ENCODE data around the gene SURF4. TPM values are rescaled to one million over a fixed set of nuclear protein-coding genes. Genes with fewer than 3 reads are reported as not detected.

SURF4 gene
- total and polyA plus RNA-seq, 2 of the 13 experiments (the other 11 are each of a cell fraction or from before 2014, with no cell fraction given): 220 to 265 TPM

DNA sequence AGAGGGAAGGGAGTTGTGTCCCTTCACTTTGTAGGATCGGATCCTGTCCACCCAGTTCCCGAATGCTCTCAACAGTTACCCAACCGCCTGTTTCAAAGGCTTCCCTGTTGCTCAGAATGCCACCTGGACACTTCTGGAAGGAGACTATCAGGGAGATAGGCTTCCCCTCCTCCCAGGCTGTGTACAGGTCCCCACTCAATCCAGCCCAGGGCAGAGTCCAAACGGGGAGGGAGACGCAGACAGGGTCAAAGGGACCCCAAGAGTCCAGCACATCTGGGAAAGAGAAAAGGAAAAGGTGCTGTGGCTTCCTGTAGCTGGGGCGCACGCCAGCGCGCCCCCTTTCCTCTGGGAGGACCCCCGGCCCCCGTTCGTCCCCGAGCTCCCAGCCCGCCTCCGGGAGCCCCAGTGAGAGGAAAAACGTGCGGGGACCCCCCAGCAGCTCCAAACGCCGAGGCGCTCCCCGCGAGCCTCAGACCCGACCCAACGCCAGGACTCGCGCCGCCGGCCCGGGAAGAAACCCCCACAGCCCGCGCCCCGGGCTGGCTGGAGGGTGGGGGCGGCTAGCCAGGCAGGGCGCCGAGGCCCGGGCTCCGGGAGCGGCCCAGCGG is 640 bp downstream of the SURF4 start (continued):
- TF ChIP-seq, protein P1, sequence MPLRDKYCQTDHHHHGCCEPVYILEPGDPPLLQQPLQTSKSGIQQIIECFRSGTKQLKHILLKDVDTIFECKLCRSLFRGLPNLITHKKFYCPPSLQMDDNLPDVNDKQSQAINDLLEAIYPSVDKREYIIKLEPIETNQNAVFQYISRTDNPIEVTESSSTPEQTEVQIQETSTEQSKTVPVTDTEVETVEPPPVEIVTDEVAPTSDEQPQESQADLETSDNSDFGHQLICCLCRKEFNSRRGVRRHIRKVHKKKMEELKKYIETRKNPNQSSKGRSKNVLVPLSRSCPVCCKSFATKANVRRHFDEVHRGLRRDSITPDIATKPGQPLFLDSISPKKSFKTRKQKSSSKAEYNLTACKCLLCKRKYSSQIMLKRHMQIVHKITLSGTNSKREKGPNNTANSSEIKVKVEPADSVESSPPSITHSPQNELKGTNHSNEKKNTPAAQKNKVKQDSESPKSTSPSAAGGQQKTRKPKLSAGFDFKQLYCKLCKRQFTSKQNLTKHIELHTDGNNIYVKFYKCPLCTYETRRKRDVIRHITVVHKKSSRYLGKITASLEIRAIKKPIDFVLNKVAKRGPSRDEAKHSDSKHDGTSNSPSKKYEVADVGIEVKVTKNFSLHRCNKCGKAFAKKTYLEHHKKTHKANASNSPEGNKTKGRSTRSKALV (CRISPR knock-in tag; IDR thresholded peaks at IDR 0.05): peak; percentile 64; the same call in 1 of the 2 replicates
- TF ChIP-seq ARNT2 (CRISPR knock-in tag; IDR thresholded peaks at IDR 0.05; ENCODE audit: low read depth) (no peak), FOXA3 (CRISPR knock-in tag; IDR thresholded peaks at IDR 0.05) (no peak), ZNF382 (CRISPR knock-in tag; IDR thresholded peaks at IDR 0.05; ENCODE audit: borderline replicate concordance) (no peak), PCBP1 (IDR thresholded peaks at IDR 0.05; ENCODE audit: borderline replicate concordance, low read depth, low read length) (no peak), ATF7 (IDR thresholded peaks at IDR 0.05) (no peak), ATF7 (CRISPR knock-in tag; IDR thresholded peaks at IDR 0.05) (no peak), KMT2B (CRISPR knock-in tag; IDR thresholded peaks at IDR 0.05) (no peak), ZNF878 (CRISPR knock-in tag; IDR thresholded peaks at IDR 0.05) (no peak), ESRRA (CRISPR knock-in tag; IDR thresholded peaks at IDR 0.05; ENCODE audit: low read depth) (no peak), ZNF841 (CRISPR knock-in tag; IDR thresholded peaks at IDR 0.05; ENCODE audit: borderline replicate concordance) (no peak; the same call in 1 of the 2 replicates), ZSCAN9 (CRISPR knock-in tag; IDR thresholded peaks at IDR 0.05; ENCODE audit: borderline replicate concordance) (no peak), ZNF10 (CRISPR knock-in tag; IDR thresholded peaks at IDR 0.05; ENCODE audit: borderline replicate concordance, low read depth) (no peak), KDM3A (CRISPR knock-in tag; IDR thresholded peaks at IDR 0.05; ENCODE audit: low read depth) (no peak), ZNF326 (CRISPR knock-in tag; IDR thresholded peaks at IDR 0.05; ENCODE audit: borderline replicate concordance) (no peak), MAFG (CRISPR knock-in tag; IDR thresholded peaks at IDR 0.05) (no peak), ZNF761 (CRISPR knock-in tag; conservative IDR thresholded peaks at IDR 0.05) (no peak), MBD4 (IDR thresholded peaks at IDR 0.05; ENCODE audit: borderline replicate concordance, low read length) (no peak)
- TF ChIP-seq, protein P2, sequence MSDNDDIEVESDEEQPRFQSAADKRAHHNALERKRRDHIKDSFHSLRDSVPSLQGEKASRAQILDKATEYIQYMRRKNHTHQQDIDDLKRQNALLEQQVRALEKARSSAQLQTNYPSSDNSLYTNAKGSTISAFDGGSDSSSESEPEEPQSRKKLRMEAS (IDR thresholded peaks at IDR 0.05): peak; percentile 45; the same call in 1 of the 2 replicates
- TF ChIP-seq, protein P3, sequence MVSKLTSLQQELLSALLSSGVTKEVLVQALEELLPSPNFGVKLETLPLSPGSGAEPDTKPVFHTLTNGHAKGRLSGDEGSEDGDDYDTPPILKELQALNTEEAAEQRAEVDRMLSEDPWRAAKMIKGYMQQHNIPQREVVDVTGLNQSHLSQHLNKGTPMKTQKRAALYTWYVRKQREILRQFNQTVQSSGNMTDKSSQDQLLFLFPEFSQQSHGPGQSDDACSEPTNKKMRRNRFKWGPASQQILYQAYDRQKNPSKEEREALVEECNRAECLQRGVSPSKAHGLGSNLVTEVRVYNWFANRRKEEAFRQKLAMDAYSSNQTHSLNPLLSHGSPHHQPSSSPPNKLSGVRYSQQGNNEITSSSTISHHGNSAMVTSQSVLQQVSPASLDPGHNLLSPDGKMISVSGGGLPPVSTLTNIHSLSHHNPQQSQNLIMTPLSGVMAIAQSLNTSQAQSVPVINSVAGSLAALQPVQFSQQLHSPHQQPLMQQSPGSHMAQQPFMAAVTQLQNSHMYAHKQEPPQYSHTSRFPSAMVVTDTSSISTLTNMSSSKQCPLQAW (CRISPR knock-in tag; IDR thresholded peaks at IDR 0.05): no peak
- TF ChIP-seq, protein P4, sequence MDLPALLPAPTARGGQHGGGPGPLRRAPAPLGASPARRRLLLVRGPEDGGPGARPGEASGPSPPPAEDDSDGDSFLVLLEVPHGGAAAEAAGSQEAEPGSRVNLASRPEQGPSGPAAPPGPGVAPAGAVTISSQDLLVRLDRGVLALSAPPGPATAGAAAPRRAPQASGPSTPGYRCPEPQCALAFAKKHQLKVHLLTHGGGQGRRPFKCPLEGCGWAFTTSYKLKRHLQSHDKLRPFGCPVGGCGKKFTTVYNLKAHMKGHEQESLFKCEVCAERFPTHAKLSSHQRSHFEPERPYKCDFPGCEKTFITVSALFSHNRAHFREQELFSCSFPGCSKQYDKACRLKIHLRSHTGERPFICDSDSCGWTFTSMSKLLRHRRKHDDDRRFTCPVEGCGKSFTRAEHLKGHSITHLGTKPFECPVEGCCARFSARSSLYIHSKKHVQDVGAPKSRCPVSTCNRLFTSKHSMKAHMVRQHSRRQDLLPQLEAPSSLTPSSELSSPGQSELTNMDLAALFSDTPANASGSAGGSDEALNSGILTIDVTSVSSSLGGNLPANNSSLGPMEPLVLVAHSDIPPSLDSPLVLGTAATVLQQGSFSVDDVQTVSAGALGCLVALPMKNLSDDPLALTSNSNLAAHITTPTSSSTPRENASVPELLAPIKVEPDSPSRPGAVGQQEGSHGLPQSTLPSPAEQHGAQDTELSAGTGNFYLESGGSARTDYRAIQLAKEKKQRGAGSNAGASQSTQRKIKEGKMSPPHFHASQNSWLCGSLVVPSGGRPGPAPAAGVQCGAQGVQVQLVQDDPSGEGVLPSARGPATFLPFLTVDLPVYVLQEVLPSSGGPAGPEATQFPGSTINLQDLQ (CRISPR knock-in tag; IDR thresholded peaks at IDR 0.05): no peak
- TF ChIP-seq, protein P5, sequence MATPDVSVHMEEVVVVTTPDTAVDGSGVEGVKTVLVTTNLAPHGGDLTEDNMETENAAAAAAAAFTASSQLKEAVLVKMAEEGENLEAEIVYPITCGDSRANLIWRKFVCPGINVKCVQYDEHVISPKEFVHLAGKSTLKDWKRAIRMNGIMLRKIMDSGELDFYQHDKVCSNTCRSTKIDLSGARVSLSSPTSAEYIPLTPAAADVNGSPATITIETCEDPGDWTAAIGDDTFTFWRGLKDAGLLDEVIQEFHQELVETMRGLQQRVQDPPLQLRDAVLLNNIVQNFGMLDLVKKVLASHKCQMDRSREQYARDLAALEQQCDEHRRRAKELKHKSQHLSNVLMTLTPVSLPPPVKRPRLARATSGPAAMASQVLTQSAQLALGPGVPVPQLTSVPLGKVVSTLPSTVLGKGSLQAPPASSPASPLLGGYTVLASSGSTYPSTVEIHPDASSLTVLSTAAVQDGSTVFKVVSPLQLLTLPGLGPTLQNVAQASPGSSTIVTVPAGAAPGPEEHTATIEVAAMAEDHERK (CRISPR knock-in tag; IDR thresholded peaks at IDR 0.05; ENCODE audit: low read depth): no peak
